ENCODE measurements around the gene DOCK2. TPM values are rescaled to one million over a fixed set of nuclear protein-coding genes. Genes with fewer than 3 reads are reported as not detected.
"Not testable (repeated sequence)": the region's sequence is repeated elsewhere in the genome, so short reads cannot be mapped to it uniquely, and the experiment has no call there.

Gene DOCK2
- total RNA-seq, 2 experiments from 2014 or later = 192 to 203 TPM

- DNase-seq = no peak
- Mint-ChIP-seq H3K27ac (no peak overlapping the region), H3K4me3 (no peak overlapping the region), H3K27me3 (ENCODE audit: low read depth) (no peaks in the 10 kb centered on the region), H3K9me3 (no peaks in the 10 kb centered on the region), H3K4me1 (ENCODE audit: low read depth) (no peaks in the 10 kb centered on the region), H3K36me3 (ENCODE audit: low read depth) (peaks cover 27% of the 10 kb centered on the region)
- CTCF ChIA-PET = no interaction called here
- intact Hi-C loops (cut with micrococcal nuclease) = no loop called here
These were observed 116.7 kb downstream of the DOCK2 start for GRCh38 chr5:169753795-169754194.

DNA sequence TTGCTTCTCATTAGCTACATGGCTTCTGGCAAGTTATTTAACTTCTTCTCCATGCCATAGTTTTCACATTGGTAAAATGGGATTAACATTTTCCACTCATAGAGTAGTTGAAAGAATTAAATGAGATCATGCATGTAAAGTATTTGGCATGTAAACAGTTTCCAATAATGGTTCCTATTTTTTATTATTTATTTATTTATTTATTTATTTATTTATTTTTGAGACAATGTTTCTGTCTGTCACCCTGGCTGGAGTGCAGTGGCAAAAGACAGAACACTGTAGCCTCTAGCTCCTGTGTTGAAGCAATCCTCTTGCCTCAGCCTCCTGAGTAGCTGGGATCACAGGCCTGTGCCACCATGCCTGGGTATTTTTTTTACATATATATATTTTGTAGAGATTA, 117.7 kb downstream of the DOCK2 start:
- CTCF ChIA-PET = no interaction called here
- H3K27me3 Mint-ChIP-seq (ENCODE audit: low read depth) = no peaks in the 10 kb centered on the region
- no peak overlapping the region for H3K4me3 Mint-ChIP-seq
- intact Hi-C loops (cut with micrococcal nuclease) = no loop called here
- peaks cover 24% of the 10 kb centered on the region for H3K36me3 Mint-ChIP-seq (ENCODE audit: low read depth)
- H3K27ac Mint-ChIP-seq = no peak overlapping the region
- H3K9me3 Mint-ChIP-seq = no peaks in the 10 kb centered on the region
- DNase-seq = no peak
- H3K4me1 Mint-ChIP-seq (ENCODE audit: low read depth) = no peaks in the 10 kb centered on the region

DNA sequence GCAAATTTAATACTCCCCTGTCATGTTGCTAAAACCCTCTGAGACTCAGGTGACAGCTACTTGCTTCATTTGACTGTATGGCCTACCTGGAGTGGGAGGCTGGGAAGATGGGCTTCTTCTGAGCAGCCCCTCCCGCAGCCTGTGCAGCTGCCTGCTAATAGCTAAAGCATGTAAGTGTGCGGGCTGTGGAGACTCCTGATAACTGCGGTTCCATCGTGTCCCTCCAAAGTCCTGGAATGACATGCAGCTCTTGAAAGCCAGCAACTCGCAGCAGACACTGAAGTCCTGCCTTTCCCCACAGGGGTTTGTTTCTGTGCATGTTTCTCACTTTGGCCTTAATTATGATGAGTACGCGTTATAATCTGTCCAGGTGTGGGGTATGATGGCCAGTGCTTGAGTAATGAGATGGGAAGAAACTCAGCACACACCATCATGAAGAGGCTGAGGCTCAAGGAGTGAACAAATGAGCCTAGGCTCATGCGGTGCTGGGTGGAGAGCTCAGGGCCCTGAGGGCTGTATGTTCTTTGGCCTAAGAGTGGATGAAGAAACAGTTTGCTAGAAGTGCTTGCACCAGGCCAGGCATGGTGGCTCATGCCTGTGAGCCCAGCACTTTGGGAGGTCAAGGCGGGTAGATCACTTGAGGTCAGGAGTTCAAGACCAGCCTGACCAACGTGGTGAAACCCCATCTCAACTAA, 119.1 kb downstream of the DOCK2 start:
- DNase-seq = no peak
- Mint-ChIP-seq H3K27me3 (ENCODE audit: low read depth) (no peaks in the 10 kb centered on the region), H3K36me3 (ENCODE audit: low read depth) (peaks cover 19% of the 10 kb centered on the region), H3K27ac (no peak overlapping the region), H3K4me3 (no peak overlapping the region), H3K9me3 (no peaks in the 10 kb centered on the region), H3K4me1 (ENCODE audit: low read depth) (no peaks in the 10 kb centered on the region)
- intact Hi-C loops (cut with micrococcal nuclease) = no loop called here
- CTCF ChIA-PET = no interaction called here

- no peaks in the 10 kb centered on the region for H3K9me3 Mint-ChIP-seq
- no peak for DNase-seq
- CTCF ChIA-PET = no interaction called here
- H3K27ac Mint-ChIP-seq = no peak overlapping the region
- H3K36me3 Mint-ChIP-seq (ENCODE audit: low read depth) = peaks cover 18% of the 10 kb centered on the region
- no peaks in the 10 kb centered on the region for H3K4me1 Mint-ChIP-seq (ENCODE audit: low read depth)
- H3K4me3 Mint-ChIP-seq = no peak overlapping the region
- H3K27me3 Mint-ChIP-seq (ENCODE audit: low read depth) = no peaks in the 10 kb centered on the region
- intact Hi-C loops (cut with micrococcal nuclease) = no loop called here
These were observed 119.9 kb downstream of the DOCK2 start for GRCh38 chr5:169757016-169757415.

DNA sequence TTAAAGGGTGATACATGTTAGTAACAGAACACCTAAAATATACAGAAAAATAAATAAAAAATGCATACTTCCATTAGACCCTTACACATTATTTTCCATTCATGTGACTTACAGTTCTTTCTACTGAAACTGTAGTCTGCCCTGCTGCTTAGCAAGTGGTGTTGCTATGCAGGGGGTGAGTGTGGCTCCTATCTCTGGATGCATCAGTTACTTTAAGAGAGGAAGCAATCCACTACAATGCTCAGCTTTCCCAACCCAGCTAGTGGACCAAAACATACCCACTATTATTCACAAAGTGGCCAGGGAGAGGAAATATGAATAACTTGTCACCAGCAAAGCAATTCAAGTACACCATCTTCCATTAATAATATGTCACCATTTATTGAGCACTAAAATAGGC, 121.8 kb downstream of the DOCK2 start:
- intact Hi-C loops (cut with micrococcal nuclease) = no loop called here
- Mint-ChIP-seq H3K27me3 (ENCODE audit: low read depth) (no peaks in the 10 kb centered on the region), H3K36me3 (ENCODE audit: low read depth) (peaks cover 26% of the 10 kb centered on the region), H3K4me3 (no peak overlapping the region), H3K9me3 (no peaks in the 10 kb centered on the region), H3K4me1 (ENCODE audit: low read depth) (no peaks in the 10 kb centered on the region), H3K27ac (no peak overlapping the region)
- CTCF ChIA-PET = no interaction called here
- no peak for DNase-seq

DNA sequence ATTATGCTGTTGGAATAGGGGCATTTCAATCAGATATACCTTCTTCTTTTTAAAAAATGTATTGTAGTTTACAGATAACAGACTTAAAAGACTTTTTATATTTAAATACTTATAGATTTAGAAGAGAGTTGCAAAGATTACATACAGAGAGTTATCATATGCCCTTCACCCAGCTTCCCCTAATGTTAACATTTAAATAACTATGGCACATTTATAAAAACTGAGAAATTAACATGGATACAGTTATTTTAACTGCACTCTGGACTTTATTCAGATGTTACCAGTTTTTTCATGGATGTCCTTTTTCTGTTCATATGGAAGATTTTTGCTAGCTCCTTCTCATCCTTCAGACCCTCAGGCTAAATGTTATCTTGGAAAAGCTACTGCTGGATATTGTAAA, 123.2 kb downstream of the DOCK2 start:
- no peaks in the 10 kb centered on the region for H3K27me3 Mint-ChIP-seq (ENCODE audit: low read depth)
- peaks cover 37% of the 10 kb centered on the region for H3K36me3 Mint-ChIP-seq (ENCODE audit: low read depth)
- no peaks in the 10 kb centered on the region for H3K4me1 Mint-ChIP-seq (ENCODE audit: low read depth)
- H3K4me3 Mint-ChIP-seq = no peak overlapping the region
- CTCF ChIA-PET = no interaction called here
- no peak overlapping the region for H3K27ac Mint-ChIP-seq
- intact Hi-C loops (cut with micrococcal nuclease) = no loop called here
- no peak for DNase-seq
- H3K9me3 Mint-ChIP-seq = no peaks in the 10 kb centered on the region

DNA sequence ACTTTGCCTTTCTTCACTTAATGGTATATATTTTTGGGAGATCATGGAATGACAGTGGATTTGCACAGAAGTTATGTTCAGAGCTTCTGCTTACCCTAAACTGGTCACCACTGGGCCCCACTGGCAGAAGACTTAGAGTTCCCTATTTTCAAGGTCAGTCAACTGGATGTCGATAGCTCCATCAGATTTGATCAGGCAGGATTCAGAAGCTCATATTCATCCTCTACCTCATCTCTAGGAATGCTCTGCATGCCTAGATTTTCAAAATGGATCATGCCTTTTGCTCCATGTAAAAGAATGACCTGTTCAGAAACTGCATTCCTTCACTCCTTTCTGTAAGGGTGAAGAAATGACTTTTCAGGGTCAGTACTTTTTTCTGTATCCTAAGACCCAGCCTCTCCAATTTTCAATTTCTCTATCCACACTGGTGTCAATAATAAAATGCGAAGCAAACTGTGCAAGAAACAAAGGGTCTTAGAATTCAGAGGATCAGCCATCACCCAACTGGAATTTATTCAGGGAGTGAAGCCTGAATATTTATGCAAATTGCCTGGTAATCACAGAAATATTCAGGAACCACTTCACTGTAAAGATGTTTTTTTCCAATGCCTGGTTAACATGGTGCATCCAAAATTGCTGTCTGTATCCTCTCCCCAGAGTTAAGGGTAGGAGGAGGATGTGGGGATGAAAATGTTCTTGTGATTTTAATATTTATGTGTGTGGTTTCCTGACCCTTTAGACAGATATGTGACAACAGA, 125.4 kb downstream of the DOCK2 start:
- intact Hi-C loops (cut with micrococcal nuclease) = no loop called here
- Mint-ChIP-seq H3K27ac (no peak overlapping the region), H3K4me3 (no peak overlapping the region), H3K9me3 (no peaks in the 10 kb centered on the region), H3K4me1 (ENCODE audit: low read depth) (no peaks in the 10 kb centered on the region), H3K36me3 (ENCODE audit: low read depth) (peaks cover 45% of the 10 kb centered on the region), H3K27me3 (ENCODE audit: low read depth) (no peaks in the 10 kb centered on the region)
- no peak for DNase-seq
- CTCF ChIA-PET = no interaction called here

DNA sequence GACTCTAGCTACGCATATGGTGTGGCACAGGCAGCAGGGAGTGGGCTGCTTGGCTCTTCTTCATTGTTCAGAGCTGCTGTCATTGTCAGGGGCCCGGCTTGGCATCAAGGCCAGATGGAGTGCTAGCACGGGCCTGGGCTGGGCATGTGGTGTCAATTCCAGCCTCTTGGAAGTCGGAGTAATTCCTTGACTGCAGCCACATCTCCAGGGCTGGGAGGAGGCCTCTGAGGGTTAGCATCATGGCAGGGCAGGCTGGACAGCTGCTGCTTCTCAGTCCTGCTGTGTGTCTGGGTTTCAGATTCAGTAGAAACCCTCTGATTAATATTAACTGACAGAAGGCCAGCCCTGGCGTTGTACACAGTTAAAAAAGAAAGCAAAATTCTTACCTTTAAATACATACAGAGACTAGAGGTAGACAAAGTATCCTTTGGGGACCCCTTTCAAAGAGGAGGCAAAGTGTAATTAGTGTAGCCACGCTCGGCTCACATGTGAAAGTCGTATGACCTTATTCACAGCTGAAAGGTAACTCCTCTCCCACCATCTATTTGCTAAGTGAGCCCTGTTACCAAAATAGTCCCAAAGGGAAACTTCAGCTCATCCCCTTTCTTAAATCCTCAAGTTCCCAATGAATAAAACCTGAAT, 126.4 kb downstream of the DOCK2 start:
- Mint-ChIP-seq H3K27me3 (ENCODE audit: low read depth) (no peaks in the 10 kb centered on the region), H3K4me1 (ENCODE audit: low read depth) (no peaks in the 10 kb centered on the region), H3K9me3 (no peaks in the 10 kb centered on the region), H3K36me3 (ENCODE audit: low read depth) (peaks cover 47% of the 10 kb centered on the region), H3K4me3 (no peak overlapping the region), H3K27ac (no peak overlapping the region)
- CTCF ChIA-PET = no interaction called here
- intact Hi-C loops (cut with micrococcal nuclease) = no loop called here
- no peak for DNase-seq

- Mint-ChIP-seq H3K27me3 (ENCODE audit: low read depth) (no peaks in the 10 kb centered on the region), H3K4me1 (ENCODE audit: low read depth) (no peaks in the 10 kb centered on the region), H3K36me3 (ENCODE audit: low read depth) (peaks cover 48% of the 10 kb centered on the region), H3K9me3 (no peaks in the 10 kb centered on the region), H3K4me3 (no peak overlapping the region), H3K27ac (no peak overlapping the region)
- CTCF ChIA-PET = no interaction called here
- DNase-seq = no peak
- intact Hi-C loops (cut with micrococcal nuclease) = no loop called here
These were observed 126.9 kb downstream of the DOCK2 start for GRCh38 chr5:169764018-169764378.

DNA sequence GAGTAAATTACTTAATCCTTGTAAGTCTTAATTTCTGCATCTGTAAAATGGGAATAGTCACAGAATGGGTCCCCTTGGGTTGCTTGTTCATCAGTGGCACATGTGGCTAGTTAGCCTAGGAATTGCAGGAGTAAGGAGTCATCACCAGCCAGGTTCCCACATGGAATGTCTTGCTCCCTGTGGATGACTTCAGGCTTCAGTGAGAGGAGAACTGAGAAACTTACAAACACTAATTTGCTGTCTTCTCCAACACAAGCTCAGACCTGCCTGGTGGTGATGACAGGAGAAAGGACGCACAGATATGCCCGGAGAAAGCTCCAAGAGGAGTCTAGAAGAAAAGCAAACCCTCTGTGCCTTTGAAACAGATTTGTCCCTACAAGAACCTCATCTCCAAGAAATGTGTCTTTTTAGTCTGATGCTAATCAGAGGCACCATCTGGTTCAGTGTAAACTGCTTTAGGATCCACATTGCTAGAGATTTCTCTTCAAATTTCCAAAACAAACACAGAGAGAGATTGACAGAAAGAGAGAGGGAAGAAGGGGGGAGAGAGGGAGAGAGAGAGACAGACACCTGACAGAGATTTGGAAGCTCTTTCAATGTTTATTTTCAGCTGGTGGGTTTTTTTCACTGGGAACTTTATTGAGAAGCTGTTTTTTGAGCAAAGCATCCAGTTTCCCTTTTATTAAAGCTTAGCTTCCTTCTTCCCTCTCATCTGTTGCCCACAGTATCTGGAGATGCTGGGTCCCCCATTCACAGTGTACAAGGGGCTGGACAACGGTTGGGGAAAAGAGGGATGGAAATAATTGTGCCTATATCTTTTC, 128.3 kb downstream of the DOCK2 start:
- no peak overlapping the region for H3K27ac Mint-ChIP-seq
- H3K36me3 Mint-ChIP-seq (ENCODE audit: low read depth) = peaks cover 50% of the 10 kb centered on the region
- no peaks in the 10 kb centered on the region for H3K9me3 Mint-ChIP-seq
- intact Hi-C loops (cut with micrococcal nuclease) = no loop called here
- H3K4me3 Mint-ChIP-seq = no peak overlapping the region
- CTCF ChIA-PET = no interaction called here
- no peaks in the 10 kb centered on the region for H3K27me3 Mint-ChIP-seq (ENCODE audit: low read depth)
- H3K4me1 Mint-ChIP-seq (ENCODE audit: low read depth) = no peaks in the 10 kb centered on the region
- DNase-seq = no peak

DNA sequence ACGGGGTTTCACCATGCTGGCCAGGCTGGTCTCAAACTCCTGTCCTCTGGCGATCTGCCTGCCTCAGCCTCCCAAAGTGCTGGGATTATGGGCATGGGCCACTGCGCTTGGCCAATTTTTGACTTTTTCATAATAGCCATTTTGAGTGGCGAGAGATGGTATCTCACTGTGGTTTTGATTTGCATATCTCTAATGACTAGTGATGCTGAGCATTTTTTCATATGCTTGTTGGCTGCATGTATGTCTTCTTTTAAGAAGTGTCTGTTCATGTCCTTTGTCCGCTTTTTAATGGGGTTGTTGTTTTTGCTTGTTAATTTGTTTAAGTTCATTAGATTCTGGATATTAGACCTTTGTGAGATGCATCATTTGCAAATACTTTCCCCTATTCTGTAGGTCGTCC, 129.9 kb downstream of the DOCK2 start:
- intact Hi-C loops (cut with micrococcal nuclease); H3K4me3 Mint-ChIP-seq; DNase-seq; H3K9me3 Mint-ChIP-seq; H3K4me1 Mint-ChIP-seq (ENCODE audit: low read depth); H3K27ac Mint-ChIP-seq; H3K27me3 Mint-ChIP-seq (ENCODE audit: low read depth): not testable (repeated sequence)
- CTCF ChIA-PET = interaction anchor here (1.0 kb wide), 1 partner anchor 45 kb away, joined by 3 read pairs; no protein-coding TSS in a partner anchor
- peaks cover 40% of the 10 kb centered on the region for H3K36me3 Mint-ChIP-seq (ENCODE audit: low read depth)

DNA sequence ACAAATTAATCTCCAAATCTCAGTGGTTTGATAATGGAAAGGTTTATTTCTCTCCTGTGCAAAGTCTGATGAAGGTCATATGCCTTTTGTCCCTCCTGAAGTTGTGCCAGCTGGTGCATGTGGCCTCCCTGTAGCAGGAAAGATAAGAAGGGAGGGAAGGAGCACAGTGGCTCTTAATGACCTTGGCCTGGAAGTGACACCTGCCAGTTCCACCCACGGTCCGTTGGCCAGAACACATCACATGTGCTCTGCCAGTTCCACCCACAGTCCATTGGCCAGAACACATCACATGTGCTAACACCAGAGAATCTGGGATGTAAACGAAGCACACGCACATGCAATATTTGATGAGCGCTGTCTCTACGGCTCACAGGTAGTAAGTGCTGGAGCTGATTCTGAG, 130.9 kb downstream of the DOCK2 start:
- CTCF ChIA-PET = interaction anchor here (1.0 kb wide), 1 partner anchor 46 kb away, joined by 3 read pairs; no protein-coding TSS in a partner anchor
- H3K9me3 Mint-ChIP-seq = no peaks in the 10 kb centered on the region
- intact Hi-C loops (cut with micrococcal nuclease) = no loop called here
- H3K27ac Mint-ChIP-seq = no peak overlapping the region
- no peak for DNase-seq
- no peaks in the 10 kb centered on the region for H3K27me3 Mint-ChIP-seq (ENCODE audit: low read depth)
- peaks cover 37% of the 10 kb centered on the region for H3K36me3 Mint-ChIP-seq (ENCODE audit: low read depth)
- no peak overlapping the region for H3K4me3 Mint-ChIP-seq
- H3K4me1 Mint-ChIP-seq (ENCODE audit: low read depth) = no peaks in the 10 kb centered on the region
